NT2/D1 (cell line): ENCODE results near the gene BAZ2B.

ENCODE experiments used
- SUZ12 ChIP-seq: IDR thresholded peaks from 2 replicates; pipeline ENCODE4 v1.6.1; 2011; ENCODE audit not compliant: insufficient read length, insufficient read depth; ENCODE audit errors: extremely low read depth
- YY1 ChIP-seq: IDR thresholded peaks from 2 replicates; pipeline ENCODE4 v1.6.1; 2011; ENCODE audit not compliant: insufficient read length, insufficient read depth
- ZNF274 ChIP-seq: IDR thresholded peaks from 2 replicates; pipeline ENCODE4 v1.6.1; 2011; ENCODE audit warnings: mild to moderate bottlenecking, low read depth, low read length

- TF ChIP-seq YY1, result no peak
- TF ChIP-seq SUZ12, result no peak
- TF ChIP-seq ZNF274, result no peak
Observed at GRCh38 chr2:159457589-159457988, 158.8 kb downstream of the BAZ2B start.
